Progenitor cell of endocrine pancreas (in vitro differentiated cells): ENCODE measurements around the gene USP15. TPM values are rescaled to one million over a fixed set of nuclear protein-coding genes. Genes with fewer than 3 reads are reported as not detected.
"Not testable (repeated sequence)": the region's sequence is repeated elsewhere in the genome, so short reads cannot be mapped to it uniquely, and the experiment has no call there.

Experiments
- DNase-seq: peaks from one replicate; pipeline ENCODE4 v3.0.0; 2021; ENCODE audit warnings: low spot score; ENCODE audit not compliant: unreplicated experiment
- H3K27ac Mint-ChIP-seq: 2 replicates; pipeline ENCODE4 v1.8.0; 2021; ENCODE audit warnings: mild to moderate bottlenecking, moderate library complexity, mixed read lengths
- H3K27me3 Mint-ChIP-seq: 2 replicates; pipeline ENCODE4 v1.8.0; 2021; ENCODE audit warnings: mixed read lengths
- H3K36me3 Mint-ChIP-seq: 2 replicates; pipeline ENCODE4 v1.8.0; 2022; ENCODE audit warnings: mixed read lengths; ENCODE audit not compliant: insufficient read depth
- H3K4me1 Mint-ChIP-seq: 2 replicates; pipeline ENCODE4 v1.8.0; 2021; ENCODE audit warnings: low read depth, mixed read lengths
- H3K4me3 Mint-ChIP-seq: 2 replicates; pipeline ENCODE4 v1.8.0; 2021; ENCODE audit warnings: low read depth, mild to moderate bottlenecking, moderate library complexity, mixed read lengths
- H3K9me3 Mint-ChIP-seq: 2 replicates; pipeline ENCODE4 v1.8.0; 2021; ENCODE audit warnings: low read depth, mixed read lengths
- CTCF ChIP-seq: fragments of 200-600 bp; sonication (generic); IDR thresholded peaks from one replicate; pipeline ENCODE4 v1.5.0; 2021; ENCODE audit warnings: antibody characterized with exemption, mild to moderate bottlenecking; ENCODE audit not compliant: unreplicated experiment
- total RNA-seq: library from RNA; stranded (reverse); gene quantifications from 2 replicates; pipeline ENCODE4 v1.2.1, GENCODE V29; 2021

USP15 gene
- total RNA-seq, 1 donor from 2014 or later, result 43.3 TPM

GRCh38 chr12:62332598-62332997, 72.4 kb downstream of the USP15 start:
- TF ChIP-seq CTCF, result no peak
- no peaks in the 10 kb centered on the region for H3K9me3 Mint-ChIP-seq
- H3K36me3 Mint-ChIP-seq, result peaks cover 8% of the 10 kb centered on the region
- H3K4me1 Mint-ChIP-seq, result no peaks in the 10 kb centered on the region
- H3K27me3 Mint-ChIP-seq, result no peaks in the 10 kb centered on the region
- no peak overlapping the region for H3K27ac Mint-ChIP-seq
- no peak for DNase-seq
- no peak overlapping the region for H3K4me3 Mint-ChIP-seq

- Mint-ChIP-seq H3K36me3 (peaks cover 22% of the 10 kb centered on the region), H3K9me3 (peaks cover 12% of the 10 kb centered on the region), H3K4me3 (no peak overlapping the region), H3K27ac (no peak overlapping the region), H3K4me1 (no peaks in the 10 kb centered on the region), H3K27me3 (no peaks in the 10 kb centered on the region)
- DNase-seq, result no peak
- TF ChIP-seq CTCF, result no peak
These were observed 74.9 kb downstream of the USP15 start for GRCh38 chr12:62335057-62335456.

DNA sequence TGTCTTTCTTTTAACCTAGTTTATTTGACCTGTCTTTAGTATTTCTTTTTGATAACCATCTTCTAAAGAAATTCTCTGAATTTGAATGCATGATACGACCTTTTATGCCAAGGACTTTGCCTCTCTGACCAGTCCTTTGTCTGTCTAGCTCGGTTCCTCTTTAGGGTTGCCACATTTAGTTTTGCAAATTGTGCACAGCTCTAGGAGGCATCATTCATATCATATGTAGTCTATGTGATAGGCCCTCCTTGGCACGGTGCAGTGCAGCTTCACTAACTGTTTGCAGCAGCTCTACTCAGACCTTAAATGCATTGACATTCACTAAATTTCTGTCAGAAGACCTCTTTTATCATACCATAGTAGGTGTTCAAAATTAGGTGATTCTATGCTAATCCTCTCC, 75.6 kb downstream of the USP15 start:
- no peak for TF ChIP-seq CTCF
- H3K9me3 Mint-ChIP-seq, result peaks cover 19% of the 10 kb centered on the region
- H3K4me1 Mint-ChIP-seq, result no peaks in the 10 kb centered on the region
- DNase-seq, result no peak
- peaks cover 28% of the 10 kb centered on the region for H3K36me3 Mint-ChIP-seq
- no peaks in the 10 kb centered on the region for H3K27me3 Mint-ChIP-seq
- H3K27ac Mint-ChIP-seq, result no peak overlapping the region
- no peak overlapping the region for H3K4me3 Mint-ChIP-seq

DNA sequence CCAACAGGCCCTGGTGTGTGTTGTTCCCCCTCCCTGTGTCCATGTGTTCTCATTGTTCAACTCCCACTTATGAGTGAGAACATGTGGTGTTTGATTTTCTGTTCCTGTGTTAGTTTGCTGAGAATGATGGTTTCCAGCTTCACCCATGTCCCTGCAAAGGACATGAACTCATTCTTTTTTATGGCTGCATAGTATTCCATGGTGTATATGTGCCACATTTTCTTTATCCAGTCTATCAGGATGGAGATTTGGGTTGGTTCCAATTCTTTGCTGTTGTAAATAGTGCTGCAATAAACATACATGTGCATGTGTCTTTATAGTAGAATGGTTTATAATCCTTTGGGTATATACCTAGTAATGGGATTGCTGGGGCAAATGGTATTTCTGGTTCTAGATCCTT, 77.4 kb downstream of the USP15 start:
- not testable (repeated sequence) for H3K27me3 Mint-ChIP-seq, H3K4me1 Mint-ChIP-seq, H3K27ac Mint-ChIP-seq, DNase-seq, H3K4me3 Mint-ChIP-seq
- peaks cover 28% of the 10 kb centered on the region for H3K36me3 Mint-ChIP-seq
- peaks cover 19% of the 10 kb centered on the region for H3K9me3 Mint-ChIP-seq

DNA sequence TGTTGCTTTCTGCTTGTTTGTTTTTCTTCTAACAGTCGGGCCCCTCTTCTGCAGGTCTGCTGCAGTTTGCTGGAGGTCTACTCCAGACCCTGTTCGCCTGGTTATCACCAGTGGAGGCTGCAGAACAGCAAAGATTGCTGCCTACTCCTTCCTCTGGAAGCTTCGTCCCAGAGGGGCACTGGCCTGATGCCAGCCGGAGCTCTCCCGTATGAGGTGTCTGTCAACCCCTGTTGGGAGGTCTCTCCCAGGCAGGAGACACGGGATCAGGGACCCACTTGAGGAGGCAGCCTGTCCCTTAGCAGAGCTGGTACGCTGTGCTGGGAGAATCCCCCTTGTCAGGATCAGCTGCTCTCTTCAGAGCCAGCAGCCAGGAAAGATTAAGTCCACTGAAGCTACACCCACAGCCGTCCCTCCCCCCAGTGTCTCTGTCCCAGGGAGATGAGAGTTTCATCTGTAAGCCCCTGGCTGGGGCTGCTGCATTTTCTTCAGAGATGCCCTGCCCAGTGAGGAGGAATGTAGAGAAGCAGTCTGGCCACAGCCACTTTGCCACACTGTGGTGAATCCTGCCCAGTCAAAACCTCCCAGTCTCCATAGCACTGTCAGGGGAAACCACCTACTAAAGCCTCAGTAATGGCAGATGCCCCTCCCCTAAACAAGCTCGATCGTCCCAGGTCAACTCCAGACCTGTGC, 82.6 kb downstream of the USP15 start:
- H3K27me3 Mint-ChIP-seq, H3K27ac Mint-ChIP-seq, H3K4me3 Mint-ChIP-seq, DNase-seq, H3K4me1 Mint-ChIP-seq: not testable (repeated sequence)
- Mint-ChIP-seq H3K9me3 (peaks cover 35% of the 10 kb centered on the region), H3K36me3 (peaks cover 41% of the 10 kb centered on the region)

DNA sequence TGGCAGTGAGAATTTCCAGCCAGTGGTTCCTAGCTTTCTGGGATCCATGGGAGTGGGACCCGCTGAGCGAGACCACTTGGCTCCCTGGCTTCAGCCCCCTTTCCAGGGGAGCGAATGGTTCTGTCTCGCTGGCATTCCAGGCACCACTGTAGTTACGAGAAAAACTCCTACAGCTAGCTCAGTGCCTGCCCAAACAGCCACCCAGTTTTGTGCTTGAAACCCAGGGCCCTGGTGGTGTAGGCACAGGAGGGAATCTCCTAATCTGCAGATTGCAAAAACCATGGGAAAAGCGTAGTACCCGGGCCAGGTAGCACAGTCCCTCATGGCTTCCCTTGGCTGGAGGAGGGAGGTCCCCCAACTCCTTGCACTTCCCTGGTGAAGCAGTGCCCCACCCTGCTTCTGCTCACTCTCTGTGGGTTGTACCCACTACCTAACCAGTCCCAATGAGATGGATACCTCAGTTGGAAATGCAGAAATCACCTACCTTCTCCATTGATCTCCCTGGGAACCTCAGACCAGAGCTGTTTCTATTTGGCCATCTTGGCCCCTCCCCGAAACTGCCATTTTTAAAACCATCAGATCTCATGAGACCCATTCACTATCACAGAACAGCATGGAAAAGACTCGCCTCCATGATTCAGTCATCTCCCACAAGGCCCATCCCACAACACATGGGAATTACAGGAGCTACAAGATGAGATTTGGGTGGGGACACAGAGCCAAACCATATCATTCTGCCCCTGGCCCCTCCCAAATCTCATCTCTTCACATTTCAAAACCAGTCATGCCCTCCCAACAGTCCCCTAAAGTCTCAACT, 83.3 kb downstream of the USP15 start:
- Mint-ChIP-seq H3K9me3 (peaks cover 28% of the 10 kb centered on the region), H3K36me3 (peaks cover 34% of the 10 kb centered on the region)
- DNase-seq, H3K27ac Mint-ChIP-seq, H3K4me3 Mint-ChIP-seq, H3K4me1 Mint-ChIP-seq, H3K27me3 Mint-ChIP-seq: not testable (repeated sequence)

DNA sequence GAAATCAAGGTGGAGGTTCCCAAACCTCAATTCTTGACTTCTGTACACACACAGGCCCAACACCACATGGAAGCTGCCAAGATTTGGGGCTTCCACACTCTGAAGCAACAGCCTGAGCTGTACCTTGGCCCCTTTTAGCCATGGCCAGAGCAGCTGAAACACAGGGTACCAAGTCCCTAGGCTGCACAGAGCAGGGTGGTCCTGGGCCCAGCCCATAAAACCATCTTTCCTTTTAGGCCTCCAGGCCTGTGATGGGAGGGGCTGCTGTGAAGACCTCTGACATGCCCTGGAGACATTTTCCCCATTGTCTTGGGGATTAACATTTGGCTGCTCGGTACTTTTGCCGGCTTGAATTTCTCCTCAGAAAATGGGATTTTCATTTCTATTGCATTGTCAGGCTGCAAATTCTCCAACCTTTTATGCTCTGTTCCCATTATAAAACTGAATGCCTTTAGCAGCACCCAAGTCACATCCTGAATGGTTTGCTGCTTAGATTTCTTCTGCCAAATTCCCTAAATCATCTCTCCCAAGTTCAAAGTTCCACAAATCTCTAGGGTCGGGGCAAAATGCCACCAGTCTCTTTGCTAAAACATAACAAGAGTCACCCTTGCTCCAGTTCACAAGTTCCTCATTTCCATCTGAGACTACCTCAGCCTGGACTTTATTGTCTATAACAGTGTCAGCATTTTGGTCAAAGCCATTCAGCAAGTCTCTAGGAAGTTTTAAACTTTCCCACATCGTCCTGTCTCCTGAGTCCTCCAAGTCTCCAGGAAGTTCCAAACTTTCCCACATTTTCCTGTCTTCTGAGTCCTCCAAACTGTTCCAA, 84.7 kb downstream of the USP15 start:
- H3K27me3 Mint-ChIP-seq, DNase-seq, H3K27ac Mint-ChIP-seq, H3K4me3 Mint-ChIP-seq, H3K4me1 Mint-ChIP-seq: not testable (repeated sequence)
- Mint-ChIP-seq H3K36me3 (peaks cover 28% of the 10 kb centered on the region), H3K9me3 (peaks cover 24% of the 10 kb centered on the region)
